Measurements from ENCODE around the gene AEBP2. TPM values are rescaled to one million over a fixed set of nuclear protein-coding genes. Genes with fewer than 3 reads are reported as not detected.

AEBP2 gene
- total RNA-seq, 6 experiments from 2014 or later, result 9.7 to 18.2 (median 13.4) TPM

- intact Hi-C loops (cut with DNase I), result no loop called here
- Histone ChIP-seq H3K27me3 (no peaks in the 10 kb centered on the region), H3K9me3 (no peaks in the 10 kb centered on the region), H3K4me1 (no peaks in the 10 kb centered on the region), H3K27ac (no peak overlapping the region), H3K36me3 (no peaks in the 10 kb centered on the region), H3K4me3 (no peak overlapping the region)
- DNase-seq (no peak), ATAC-seq (no peak)
- no peak for TF ChIP-seq CTCF (IDR thresholded peaks at IDR 0.05)
Observed at GRCh38 chr12:19430988-19431387, 8.3 kb upstream of the AEBP2 start.

DNA sequence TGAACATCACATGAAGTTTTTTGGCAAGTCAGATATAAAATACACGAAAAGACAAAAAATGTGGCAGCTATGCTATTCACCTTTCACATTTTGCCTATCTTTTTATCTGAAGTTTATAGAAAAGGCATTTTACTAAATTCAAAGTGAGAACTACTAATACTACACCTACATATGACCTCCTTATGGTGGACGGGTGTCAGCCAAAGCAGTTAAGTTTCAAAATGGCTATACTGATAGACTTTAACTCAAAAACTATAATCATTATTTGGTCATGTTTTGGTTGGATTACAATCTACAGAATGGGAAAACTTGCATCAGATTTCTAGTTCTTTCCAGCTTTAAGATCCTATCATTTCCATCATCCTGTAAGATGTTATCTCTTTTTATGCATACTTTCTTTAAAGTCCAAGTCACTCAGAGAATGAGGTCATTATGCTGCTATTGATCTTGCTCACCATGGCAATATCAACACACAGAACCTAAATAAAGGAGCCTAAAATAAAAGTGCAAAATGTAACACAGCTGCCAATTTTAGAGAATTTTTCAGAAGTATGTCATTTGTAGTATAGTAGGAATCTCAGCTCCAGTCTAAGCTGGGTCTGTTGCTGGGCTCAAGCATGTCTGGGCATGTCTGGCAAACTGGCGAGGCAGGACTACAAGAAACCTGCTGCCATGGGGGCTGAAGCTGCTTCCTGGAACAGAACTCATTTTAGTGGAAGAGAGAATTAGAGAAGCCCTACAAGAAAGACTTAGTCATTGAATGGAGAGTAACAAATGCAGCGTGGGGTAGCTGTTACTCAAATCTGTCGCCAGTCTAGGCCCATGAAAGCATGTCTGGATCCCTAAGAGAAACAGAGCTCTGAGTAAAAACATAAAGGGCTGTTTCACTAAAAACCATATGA, 7.6 kb upstream of the AEBP2 start:
- TF ChIP-seq POLR2A (IDR thresholded peaks at IDR 0.05) (no peak), CTCF (IDR thresholded peaks at IDR 0.05) (no peak)
- Histone ChIP-seq H3K4me1 (no peaks in the 10 kb centered on the region), H3K9me3 (no peaks in the 10 kb centered on the region), H3K27ac (no peak overlapping the region), H3K4me3 (no peak overlapping the region), H3K36me3 (no peaks in the 10 kb centered on the region), H3K27me3 (no peaks in the 10 kb centered on the region)
- intact Hi-C loops (cut with DNase I), result no loop called here
- DNase-seq (no peak), ATAC-seq (no peak)
- WGBS (ENCODE audit: insufficient coverage, low coverage, low lambda C conversion rate, missing lambda C conversion rate), result 56% methylated on average over 5 of the region's 5 CpGs

DNA sequence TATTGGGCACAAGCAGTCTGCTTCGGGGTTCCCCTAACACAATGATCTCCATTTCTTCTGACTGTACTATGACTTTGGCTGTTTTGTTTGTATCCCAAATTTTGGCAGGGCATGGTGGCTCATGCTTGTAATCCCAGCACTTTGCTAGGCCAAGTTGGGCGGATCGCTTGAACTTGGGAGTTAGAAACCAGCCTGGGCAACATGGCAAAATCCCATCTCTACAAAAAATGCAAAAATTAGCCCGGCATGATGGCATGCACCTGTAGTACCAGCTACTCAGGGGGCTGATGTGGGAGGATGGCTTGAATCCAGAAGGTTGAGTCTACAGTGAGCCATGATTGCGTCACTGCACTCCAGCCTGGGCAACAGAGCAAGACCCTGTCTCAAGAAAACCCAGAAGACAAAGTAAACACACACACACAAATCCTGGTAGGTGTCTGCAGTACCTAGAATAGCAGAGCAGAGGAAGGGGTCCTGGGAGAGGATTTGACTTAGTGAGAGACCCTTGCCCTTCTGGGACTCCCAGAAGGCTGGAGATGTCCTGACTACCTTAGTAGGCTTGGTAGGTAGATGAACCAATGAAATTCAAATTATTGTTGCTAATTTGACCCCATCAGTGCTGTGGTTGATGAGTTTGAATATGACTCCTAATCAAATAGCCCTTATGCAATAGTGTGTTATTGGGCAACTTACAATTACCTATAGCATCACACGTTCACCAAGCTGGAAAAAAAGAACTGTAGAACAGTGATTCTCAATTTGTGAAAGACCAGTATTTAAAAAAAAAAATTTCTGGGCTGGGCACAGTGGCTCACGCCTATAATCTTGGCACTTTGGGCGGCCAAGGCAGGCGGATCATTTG, 6.8 kb upstream of the AEBP2 start:
- Histone ChIP-seq H3K4me1 (no peaks in the 10 kb centered on the region), H3K27ac (no peak overlapping the region), H3K27me3 (no peaks in the 10 kb centered on the region), H3K36me3 (no peaks in the 10 kb centered on the region), H3K9me3 (no peaks in the 10 kb centered on the region), H3K4me3 (no peak overlapping the region)
- intact Hi-C loops (cut with DNase I), result no loop called here
- WGBS (ENCODE audit: insufficient coverage, low coverage, low lambda C conversion rate, missing lambda C conversion rate), result 84% methylated on average over 8 of the region's 9 CpGs
- TF ChIP-seq POLR2A (IDR thresholded peaks at IDR 0.05) (no peak), CTCF (IDR thresholded peaks at IDR 0.05) (no peak)
- no peak for DNase-seq
- ATAC-seq, result no peak

GRCh38 chr12:19434538-19434937, 4.8 kb upstream of the AEBP2 start:
- Histone ChIP-seq H3K4me1 (no peaks in the 10 kb centered on the region), H3K36me3 (no peaks in the 10 kb centered on the region), H3K27me3 (no peaks in the 10 kb centered on the region), H3K9me3 (no peaks in the 10 kb centered on the region), H3K4me3 (no peak overlapping the region), H3K27ac (no peak overlapping the region)
- ATAC-seq (no peak), DNase-seq (no peak)
- intact Hi-C loops (cut with DNase I), result no loop called here
- TF ChIP-seq POLR2A (IDR thresholded peaks at IDR 0.05), result no peak
- TF ChIP-seq CTCF (IDR thresholded peaks at IDR 0.05), result no peak
- WGBS (ENCODE audit: insufficient coverage, low coverage, low lambda C conversion rate, missing lambda C conversion rate), result 62% methylated on average over 3 of the region's 3 CpGs
